DND-41 (cell line): ENCODE data around the gene HS3ST3B1.

ENCODE experiments used
- EZH2 ChIP-seq: IDR thresholded peaks from 3 replicates; pipeline ENCODE4 v1.6.1; 2012; ENCODE audit warnings: borderline replicate concordance, low read depth, mild to moderate bottlenecking, moderate library complexity, low read length, inconsistent platforms; ENCODE audit not compliant: severe bottlenecking
- TF ChIP-seq, protein P1 (sequence below): IDR thresholded peaks from 2 replicates; pipeline ENCODE4 v1.5.1; 2012; ENCODE audit warnings: borderline replicate concordance, low read length, moderate library complexity, mild to moderate bottlenecking; ENCODE audit not compliant: poor library complexity, severe bottlenecking; ENCODE audit errors: extremely low read depth

DNA sequence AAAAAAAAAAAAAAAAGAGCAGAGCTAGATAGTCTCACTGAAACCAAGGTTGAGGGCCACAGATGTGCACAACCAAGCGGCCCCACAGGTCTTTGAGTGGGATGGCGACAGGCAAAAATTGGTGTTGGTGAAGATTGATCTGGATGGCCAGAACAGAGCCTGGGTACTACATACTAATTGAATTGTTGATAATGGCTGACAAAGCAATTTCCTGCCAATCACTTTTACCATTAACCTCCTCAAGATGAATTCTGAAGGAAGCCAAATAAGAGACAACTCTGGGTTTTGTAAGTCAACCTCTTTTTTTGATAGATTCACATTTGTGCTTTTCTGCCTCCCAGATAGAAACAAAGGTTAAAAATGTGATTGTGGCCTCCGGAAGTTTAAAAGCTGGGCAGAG is 19.4 kb upstream of the HS3ST3B1 start:
- TF ChIP-seq, protein P1, sequence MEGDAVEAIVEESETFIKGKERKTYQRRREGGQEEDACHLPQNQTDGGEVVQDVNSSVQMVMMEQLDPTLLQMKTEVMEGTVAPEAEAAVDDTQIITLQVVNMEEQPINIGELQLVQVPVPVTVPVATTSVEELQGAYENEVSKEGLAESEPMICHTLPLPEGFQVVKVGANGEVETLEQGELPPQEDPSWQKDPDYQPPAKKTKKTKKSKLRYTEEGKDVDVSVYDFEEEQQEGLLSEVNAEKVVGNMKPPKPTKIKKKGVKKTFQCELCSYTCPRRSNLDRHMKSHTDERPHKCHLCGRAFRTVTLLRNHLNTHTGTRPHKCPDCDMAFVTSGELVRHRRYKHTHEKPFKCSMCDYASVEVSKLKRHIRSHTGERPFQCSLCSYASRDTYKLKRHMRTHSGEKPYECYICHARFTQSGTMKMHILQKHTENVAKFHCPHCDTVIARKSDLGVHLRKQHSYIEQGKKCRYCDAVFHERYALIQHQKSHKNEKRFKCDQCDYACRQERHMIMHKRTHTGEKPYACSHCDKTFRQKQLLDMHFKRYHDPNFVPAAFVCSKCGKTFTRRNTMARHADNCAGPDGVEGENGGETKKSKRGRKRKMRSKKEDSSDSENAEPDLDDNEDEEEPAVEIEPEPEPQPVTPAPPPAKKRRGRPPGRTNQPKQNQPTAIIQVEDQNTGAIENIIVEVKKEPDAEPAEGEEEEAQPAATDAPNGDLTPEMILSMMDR, result no peak
- TF ChIP-seq EZH2, result no peak
